H1 (cell line): ENCODE data around the gene CCDC33.
"Not testable (repeated sequence)": the region's sequence is repeated elsewhere in the genome, so short reads cannot be mapped to it uniquely, and the experiment has no call there.

ENCODE experiments used
- CEBPB ChIP-seq: IDR thresholded peaks from 2 replicates; pipeline ENCODE4 v1.6.1; 2012; ENCODE audit warnings: low read depth, low read length
- NANOG ChIP-seq: IDR thresholded peaks from 2 replicates; pipeline ENCODE4 v1.6.1; 2011; ENCODE audit warnings: low read length, low read depth, mild to moderate bottlenecking, inconsistent platforms; ENCODE audit not compliant: insufficient read depth, poor library complexity, severe bottlenecking
- POLR2A ChIP-seq, 2 experiments: IDR thresholded peaks; 1 replicate in 1 of 2; 2 replicates in 1 of 2; pipeline ENCODE4 v1.6.1; 2011; ENCODE audit warnings: low read depth in 2 of 2, low read length in 2 of 2, mild to moderate bottlenecking in 2 of 2; ENCODE audit errors: control extremely low read depth in 1 of 2

DNA sequence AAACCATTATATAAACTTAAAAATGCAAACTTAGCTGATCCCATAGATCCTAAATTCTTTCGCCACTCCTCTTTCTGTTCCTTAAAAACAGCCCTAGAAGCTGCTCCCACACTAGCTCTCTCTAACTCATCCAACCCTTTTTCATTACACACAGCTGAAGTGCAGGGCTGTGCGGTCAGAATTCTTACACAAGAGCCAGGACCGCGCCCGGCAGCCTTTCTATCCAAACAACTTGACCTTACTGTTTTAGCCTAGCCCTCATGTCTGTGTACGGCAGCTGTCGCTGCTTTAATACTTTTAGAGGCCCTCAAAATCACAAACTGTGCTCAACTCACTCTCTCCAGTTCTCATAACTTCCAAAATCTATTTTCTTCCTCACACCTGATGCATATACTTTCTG lies 121.4 kb downstream of the CCDC33 start:
- TF ChIP-seq POLR2A (IDR thresholded peaks at IDR 0.05; ENCODE audit: control extremely low read depth in 1 of 2, low read depth in 2 of 2, low read length in 2 of 2); NANOG; CEBPB: not testable (repeated sequence)
